PC-9 (cell line): ENCODE data around the gene CDH22.

Experiments used
- EZH2 ChIP-seq: fragments of 200-600 bp; sonication (generic); IDR thresholded peaks from 2 replicates; pipeline ENCODE4 v1.8.0; 2017; ENCODE audit warnings: antibody characterized with exemption, low read depth
- TF ChIP-seq, protein P1 (sequence below): fragments of 200-600 bp; sonication (generic); conservative IDR thresholded peaks from 2 replicates; pipeline ENCODE4 v1.6.1; 2017; ENCODE audit warnings: mixed run types, antibody characterized with exemption, mild to moderate bottlenecking, moderate library complexity

DNA sequence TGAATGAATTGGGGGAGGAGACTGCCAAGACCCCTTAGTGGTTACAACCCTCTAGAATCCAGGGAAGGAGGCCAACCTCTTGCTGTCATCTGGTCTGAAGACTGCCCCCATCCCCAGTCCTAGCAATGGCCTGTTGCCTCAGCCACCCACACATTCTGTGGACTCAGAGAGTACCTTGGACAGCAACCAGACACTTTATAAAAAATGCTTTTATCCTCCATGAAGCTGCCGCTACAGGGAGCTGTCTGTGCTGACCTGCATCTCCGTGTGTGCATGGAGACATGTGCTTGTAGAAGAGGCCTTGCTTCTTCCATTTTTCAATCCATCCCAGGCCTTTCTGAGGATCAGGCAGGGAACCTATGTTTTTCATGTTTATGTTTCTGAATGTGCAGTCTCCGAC lies 15.2 kb downstream of the CDH22 start:
- TF ChIP-seq EZH2: no peak
- TF ChIP-seq, protein P1, sequence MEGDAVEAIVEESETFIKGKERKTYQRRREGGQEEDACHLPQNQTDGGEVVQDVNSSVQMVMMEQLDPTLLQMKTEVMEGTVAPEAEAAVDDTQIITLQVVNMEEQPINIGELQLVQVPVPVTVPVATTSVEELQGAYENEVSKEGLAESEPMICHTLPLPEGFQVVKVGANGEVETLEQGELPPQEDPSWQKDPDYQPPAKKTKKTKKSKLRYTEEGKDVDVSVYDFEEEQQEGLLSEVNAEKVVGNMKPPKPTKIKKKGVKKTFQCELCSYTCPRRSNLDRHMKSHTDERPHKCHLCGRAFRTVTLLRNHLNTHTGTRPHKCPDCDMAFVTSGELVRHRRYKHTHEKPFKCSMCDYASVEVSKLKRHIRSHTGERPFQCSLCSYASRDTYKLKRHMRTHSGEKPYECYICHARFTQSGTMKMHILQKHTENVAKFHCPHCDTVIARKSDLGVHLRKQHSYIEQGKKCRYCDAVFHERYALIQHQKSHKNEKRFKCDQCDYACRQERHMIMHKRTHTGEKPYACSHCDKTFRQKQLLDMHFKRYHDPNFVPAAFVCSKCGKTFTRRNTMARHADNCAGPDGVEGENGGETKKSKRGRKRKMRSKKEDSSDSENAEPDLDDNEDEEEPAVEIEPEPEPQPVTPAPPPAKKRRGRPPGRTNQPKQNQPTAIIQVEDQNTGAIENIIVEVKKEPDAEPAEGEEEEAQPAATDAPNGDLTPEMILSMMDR: no peak
